ENCODE results near the gene FOXP1.

- TF ChIP-seq YY1 (IDR thresholded peaks at IDR 0.05; ENCODE audit: borderline replicate concordance in 1 of 3, control insufficient read depth in 1 of 3, extremely low read depth in 1 of 3, insufficient read depth in 3 of 3, insufficient read length in 1 of 3, insufficient replicate concordance in 2 of 3, low read depth in 1 of 3, low read length in 2 of 3), result no peak
- no peak for TF ChIP-seq CTCF (IDR thresholded peaks at IDR 0.05 in 2 of 3, conservative IDR thresholded peaks at IDR 0.05 in 1 of 3; ENCODE audit: insufficient read depth in 2 of 3, low read depth in 1 of 3, low read length in 3 of 3)
- TF ChIP-seq SIN3B (IDR thresholded peaks at IDR 0.05; ENCODE audit: low read depth), result no peak
- TF ChIP-seq ZBTB1 (CRISPR knock-in tag; IDR thresholded peaks at IDR 0.05; ENCODE audit: borderline replicate concordance, low read depth), result no peak
- no peak for TF ChIP-seq TBP (optimal IDR thresholded peaks at IDR 0.05; ENCODE audit: low read depth, low read length)
- TF ChIP-seq POLR2A (conservative IDR thresholded peaks at IDR 0.05), result no peak
- no peak for TF ChIP-seq DPF2 (IDR thresholded peaks at IDR 0.05)
- no peak for TF ChIP-seq PCBP1 (IDR thresholded peaks at IDR 0.05; ENCODE audit: low read depth, low read length, poor library complexity, severe bottlenecking)
- TF ChIP-seq MEF2A (IDR thresholded peaks at IDR 0.05; ENCODE audit: control insufficient read depth, low read depth, low read length), result no peak
- TF ChIP-seq CBFB (CRISPR knock-in tag; IDR thresholded peaks at IDR 0.05), result no peak
- TF ChIP-seq ZNF644 (tag; IDR thresholded peaks at IDR 0.05; ENCODE audit: low read depth), result no peak
- no peak for TF ChIP-seq RBM22 (IDR thresholded peaks at IDR 0.05; ENCODE audit: low read depth, low read length, poor library complexity, severe bottlenecking)
Measured at GRCh38 chr3:71532639-71533395, 50.7 kb downstream of the FOXP1 start.
